A549 (cell line): ENCODE measurements around the gene SMG5. TPM values are rescaled to one million over a fixed set of nuclear protein-coding genes. Genes with fewer than 3 reads are reported as not detected.

Source experiments
- ATAC-seq, 2 experiments: fragments of 200-7000 bp in 1 of 2; fragments of >200 bp in 1 of 2; cut with Nextera tagmentation in 1 of 2; cut with Tn5 transposase in 1 of 2; 3 replicates each; pipeline versions ENCODE4 v1.8.0 to v1.9.1; 2018 to 2020; ENCODE audit warnings: mild to moderate bottlenecking in 1 of 2, moderate library complexity in 1 of 2
- CTCF ChIA-PET: fragments of 300-600 bp; sonication (Branson Sonifier 250); formaldehyde crosslinking; extraction: SDS; loops from one replicate; lab custom pipeline; 2021; ENCODE audit warnings: antibody characterized with exemption, inconsistent platforms; lab: Yijun Ruan, JAX
- POLR2A ChIA-PET: fragments of 350-600 bp; formaldehyde crosslinking; extraction: SDS; loops from one replicate; lab custom pipeline; 2021; ENCODE audit warnings: antibody characterized with exemption, inconsistent platforms; lab: Yijun Ruan, JAX
- DNase-seq, 2 experiments: peaks; one replicate each; pipeline versions ENCODE4 v3.0.0 to v3.0.0-alpha.2; 2011 to 2016; ENCODE audit warnings: low read depth in 1 of 2, low spot score in 1 of 2
- FAIRE-seq: peaks from 2 replicates; lab custom pipeline; 2011; peaks lifted over from hg19 to GRCh38; lab: Jason Lieb, UNC
- H3K27ac ChIP-seq, 2 experiments: fragments of >200 bp; sonication (Bioruptor Twin); formaldehyde crosslinking; 3 replicates each; pipeline ENCODE4 v1.5.1; 2016 to 2017
- H3K4me1 ChIP-seq: fragments of >200 bp; sonication (Bioruptor Twin); formaldehyde crosslinking; 3 replicates; pipeline ENCODE4 v1.6.1; 2016
- H3K4me2 ChIP-seq: fragments of >200 bp; sonication (Bioruptor Twin); formaldehyde crosslinking; 3 replicates; pipeline ENCODE4 v1.6.1; 2016
- H3K4me3 ChIP-seq: fragments of >200 bp; sonication (Bioruptor Twin); formaldehyde crosslinking; 3 replicates; pipeline ENCODE4 v1.5.1; 2016
- H3K9me3 ChIP-seq: fragments of >200 bp; sonication (Bioruptor Twin); formaldehyde crosslinking; 3 replicates; pipeline ENCODE4 v1.6.1; 2016
- ATOH8 ChIP-seq: fragments of 250-450 bp; sonication (Bioruptor Pico); IDR thresholded peaks from 2 replicates; pipeline ENCODE4 v1.5.0; 2020; ENCODE audit warnings: low read depth, mild to moderate bottlenecking, moderate library complexity
- BHLHE40 ChIP-seq: IDR thresholded peaks from 2 replicates; pipeline ENCODE4 v1.6.1; 2012; ENCODE audit warnings: low read depth, low read length, inconsistent platforms
- CEBPB ChIP-seq, 2 experiments: fragments of >200 bp in 1 of 2; sonication (Bioruptor Twin) in 1 of 2; formaldehyde crosslinking in 1 of 2; IDR thresholded peaks; 2 replicates each; pipeline ENCODE4 v1.6.1; 2012 to 2016
- EP300 ChIP-seq, 2 experiments: fragments of >200 bp; sonication (Bioruptor Twin); formaldehyde crosslinking; IDR thresholded peaks; 2 replicates in 1 of 2; 3 replicates in 1 of 2; pipeline ENCODE4 v1.6.1; 2016 to 2017
- FOSB ChIP-seq: fragments of 250-450 bp; sonication (Bioruptor Pico); IDR thresholded peaks from 2 replicates; pipeline ENCODE4 v1.5.0; 2020; ENCODE audit warnings: mild to moderate bottlenecking, moderate library complexity
- FOSL2 ChIP-seq, 2 experiments: fragments of 450-650 bp in 1 of 2; fragments of >200 bp in 1 of 2; sonication (Bioruptor Twin) in 1 of 2; formaldehyde crosslinking; IDR thresholded peaks; 2 replicates each; pipeline versions ENCODE4 v1.5.0 to v1.6.1; 2016 to 2020; ENCODE audit warnings: mild to moderate bottlenecking in 1 of 2, moderate library complexity in 1 of 2
- HES2 ChIP-seq: fragments of >200 bp; sonication (Bioruptor Twin); formaldehyde crosslinking; IDR thresholded peaks from 2 replicates; pipeline ENCODE4 v1.6.1; 2016
- HOXA7 ChIP-seq: fragments of 250-450 bp; sonication (Bioruptor Pico); IDR thresholded peaks from 2 replicates; pipeline ENCODE4 v1.5.0; 2020; ENCODE audit warnings: mild to moderate bottlenecking, moderate library complexity
- KDM5A ChIP-seq: fragments of 200-600 bp; sonication (generic); IDR thresholded peaks from 2 replicates; pipeline ENCODE4 v1.6.1; 2016; ENCODE audit warnings: antibody characterized with exemption, mild to moderate bottlenecking
- MAX ChIP-seq: IDR thresholded peaks from 2 replicates; pipeline ENCODE4 v1.6.1; 2012
- REST ChIP-seq: fragments of 200-600 bp; sonication (generic); IDR thresholded peaks from 2 replicates; pipeline ENCODE4 v1.6.1; 2016; ENCODE audit warnings: antibody characterized with exemption, mild to moderate bottlenecking, moderate library complexity
- SMC3 ChIP-seq: fragments of >200 bp; sonication (Bioruptor Twin); formaldehyde crosslinking; IDR thresholded peaks from 3 replicates; pipeline ENCODE4 v1.6.1; 2018; ENCODE audit warnings: inconsistent platforms
- SREBF2 ChIP-seq: fragments of 450-650 bp; IDR thresholded peaks from 2 replicates; pipeline ENCODE4 v1.6.1; 2014; ENCODE audit warnings: mild to moderate bottlenecking, moderate library complexity
- TFCP2L1 ChIP-seq: fragments of 250-450 bp; sonication (Bioruptor Pico); IDR thresholded peaks from 2 replicates; pipeline ENCODE4 v1.5.0; 2021; ENCODE audit warnings: mild to moderate bottlenecking
- TP53 ChIP-seq: fragments of 250-450 bp; sonication (Bioruptor Pico); IDR thresholded peaks from 2 replicates; pipeline ENCODE4 v1.5.0; 2021; ENCODE audit warnings: mild to moderate bottlenecking, moderate library complexity
- ZFP36 ChIP-seq: fragments of 450-650 bp; IDR thresholded peaks from 2 replicates; pipeline ENCODE4 v1.6.1; 2014; ENCODE audit warnings: borderline replicate concordance; ENCODE audit not compliant: partially characterized antibody
- ZSCAN20 ChIP-seq: fragments of 250-450 bp; sonication (Bioruptor Pico); IDR thresholded peaks from 2 replicates; pipeline ENCODE4 v1.8.0; 2022; ENCODE audit warnings: mild to moderate bottlenecking, moderate library complexity
- WGBS: methylation state at CpG from one replicate; pipeline ENCODE4 v1.1.6; 2017; ENCODE audit errors: missing lambda C conversion rate; 5-methylcytosine and 5-hydroxymethylcytosine counted together
- polyA plus RNA-seq, 4 experiments: library from polyadenylated mRNA; depleted of rRNA in 3 of 4; stranded (reverse); fragments of >200 nt; fragmentation: RNase III in 1 of 4; extraction: RNeasy Plus Mini Kit Qiagen cat#74134 plus additional on column Dnase treatment in 1 of 4; gene quantifications; 2 replicates in 3 of 4; 3 replicates in 1 of 4; pipeline ENCODE4 v1.2.3, GENCODE V29; 2011 to 2017

The SMG5 gene
- polyA plus RNA-seq, 2 of the 4 experiments (the other 2 are of a cell fraction), result 25.6 to 48.7 TPM

GRCh38 chr1:156319664-156320063 lies 37.0 kb upstream of the SMG5 start (continued):
- TF ChIP-seq TP53 (CRISPR knock-in tag) (no peak), TFCP2L1 (CRISPR knock-in tag) (no peak), EP300 (IDR thresholded peaks at IDR 0.05) (no peak), MAX (no peak), ZSCAN20 (CRISPR knock-in tag) (no peak), ZFP36 (no peak), SMC3 (0 out of 3 replicates have a peak, but pooled peaks have one; percentile 9), KDM5A (no peak)

GRCh38 chr1:156316909-156317308 lies 34.3 kb upstream of the SMG5 start:
- Histone ChIP-seq H3K4me2 (no peak overlapping the region), H3K27ac (no peak overlapping the region), H3K9me3 (no peaks in the 10 kb centered on the region), H3K4me1 (peaks cover 4% of the 10 kb centered on the region; the same call in 1 of the 3 replicates), H3K4me3 (no peak overlapping the region)
- TF ChIP-seq BHLHE40 (no peak), FOSB (CRISPR knock-in tag) (no peak), CEBPB (IDR thresholded peaks at IDR 0.05) (peak; percentile 2 to 47; a peak in 1 of 4 replicates)
- FAIRE-seq, result no peak
- POLR2A ChIA-PET, result no interaction called here
- CTCF ChIA-PET, result interaction anchor here (1.2 to 1.7 kb wide), 8 partner anchors 10 to 226 kb away, joined by 3 to 10 read pairs (median 4); partner anchors contain the start of genes SMG5 and VHLL
- no peak for DNase-seq
- ATAC-seq, result no peak
- 91% methylated on average over 7 of the region's 7 CpGs for WGBS

- Histone ChIP-seq H3K9me3 (no peaks in the 10 kb centered on the region), H3K4me1 (peaks cover 16% of the 10 kb centered on the region), H3K27ac (no peak overlapping the region), H3K4me3 (no peak overlapping the region), H3K4me2 (0 out of 3 replicates have a peak overlapping the region, but pooled peaks have one; percentile 8)
- 66% methylated on average over 6 of the region's 6 CpGs for WGBS
- CTCF ChIA-PET, result interaction anchor here (5.6 kb wide), 1 partner anchor 9 kb away, joined by 34 read pairs; no protein-coding TSS in a partner anchor
- ATAC-seq, result peak; percentile 34 to 44; a peak in 3 of 6 replicates
- no peak for FAIRE-seq
- TF ChIP-seq HES2 (no peak), CEBPB (IDR thresholded peaks at IDR 0.05) (peak; percentile 53 to 91; a peak in 3 of 4 replicates), HOXA7 (no peak), BHLHE40 (no peak), SREBF2 (no peak), ATOH8 (CRISPR knock-in tag) (no peak), FOSL2 (IDR thresholded peaks at IDR 0.05) (no peak), FOSL2 (CRISPR knock-in tag; IDR thresholded peaks at IDR 0.05) (peak; percentile 63; the same call in 1 of the 2 replicates), REST (no peak)
- POLR2A ChIA-PET, result no interaction called here
- DNase-seq, result peak in 1 of 2 experiments; percentile 47
Observed at GRCh38 chr1:156310962-156311361, 28.3 kb upstream of the SMG5 start.
